Right lobe of liver (tissue), 6 donors: ENCODE measurements around the gene MBNL2. TPM values are rescaled to one million over a fixed set of nuclear protein-coding genes. Genes with fewer than 3 reads are reported as not detected.

Source experiments
- ATAC-seq, 4 donors: fragments of 200-7000 bp; cut with Tn5 transposase; one replicate each; pipeline ENCODE4 v1.9.1; 2020; ENCODE audit warnings: mild to moderate bottlenecking in 4 of 4, moderate library complexity in 4 of 4
- DNase-seq, 3 donors: peaks; one replicate each; pipeline ENCODE4 v3.0.0-alpha.2; 2020
- H3K27ac ChIP-seq, 3 donors: fragments of 200-600 bp; one replicate each; pipeline ENCODE4 v1.8.0; 2022
- H3K27me3 ChIP-seq, 2 donors: fragments of 200-600 bp; one replicate each; pipeline ENCODE4 v1.8.0; 2022
- H3K36me3 ChIP-seq, 4 donors: fragments of 200-600 bp; sonication (generic) in 1 of 4; one replicate each; pipeline versions ENCODE4 v1.5.1 to v1.8.0; 2017 to 2022; ENCODE audit warnings: control low read depth in 1 of 4
- H3K4me1 ChIP-seq, 4 donors: fragments of 200-600 bp; sonication (generic) in 1 of 4; one replicate each; pipeline versions ENCODE4 v1.5.1 to v1.8.0; 2017 to 2022; ENCODE audit warnings: control low read depth in 1 of 4
- H3K4me3 ChIP-seq, 3 donors: fragments of 200-600 bp; one replicate each; pipeline ENCODE4 v1.8.0; 2022
- H3K9me3 ChIP-seq, 4 donors: fragments of 200-600 bp; sonication (generic) in 1 of 4; one replicate each; pipeline versions ENCODE4 v1.5.1 to v1.8.0; 2017 to 2022; ENCODE audit warnings: control low read depth in 1 of 4
- CTCF ChIP-seq, 4 donors: fragments of 200-600 bp in 3 of 4; fragments of 450-650 bp in 1 of 4; IDR thresholded peaks; one replicate each; pipeline versions ENCODE4 v1.5.1 to v1.8.0; 2016 to 2022; ENCODE audit warnings: antibody characterized with exemption in 4 of 4, mild to moderate bottlenecking in 2 of 4
- POLR2A ChIP-seq: fragments of 450-650 bp; IDR thresholded peaks from one replicate; pipeline ENCODE4 v1.6.1; 2017; ENCODE audit warnings: antibody characterized with exemption, mild to moderate bottlenecking
- WGBS: methylation state at CpG from one replicate; pipeline ENCODE4 v1.1.6; 2018; ENCODE audit warnings: low coverage, low lambda C conversion rate; ENCODE audit not compliant: insufficient coverage; ENCODE audit errors: missing lambda C conversion rate; 5-methylcytosine and 5-hydroxymethylcytosine counted together
- intact Hi-C, 2 donors: fragments of 100-400 bp; cut with DNase I; formaldehyde crosslinking; loops; one replicate each; pipeline versions ENCODE4 v1.11.2 to v1.14.1; 2022
- total RNA-seq, 6 experiments: library from RNA; depleted of rRNA in 2 of 6; stranded (reverse); fragments of >200 nt in 2 of 6; fragmentation: NEBNext Ultra II Directional in 3 of 6; extraction: Animal tissue kit (Norgen Biotek cat#: 25700) in 3 of 6; gene quantifications; one replicate each; pipeline versions ENCODE4 v1.1.0 to v1.2.4, GENCODE V29; 2016 to 2023
- donor health status: DM: no; HTN: yes; CAD: no.
- donor health status: DM: no; HTN: no; CAD: no.
- donor health status: DM: no; HTN: no; CAD: no.
- donor health status: DM: no; HTN: yes; CAD: no.
- donor health status: DM: no; HTN: yes; CAD: no.

MBNL2 gene
- total RNA-seq, 6 experiments from 2014 or later, result 30.3 to 135 (median 81.5) TPM

DNA sequence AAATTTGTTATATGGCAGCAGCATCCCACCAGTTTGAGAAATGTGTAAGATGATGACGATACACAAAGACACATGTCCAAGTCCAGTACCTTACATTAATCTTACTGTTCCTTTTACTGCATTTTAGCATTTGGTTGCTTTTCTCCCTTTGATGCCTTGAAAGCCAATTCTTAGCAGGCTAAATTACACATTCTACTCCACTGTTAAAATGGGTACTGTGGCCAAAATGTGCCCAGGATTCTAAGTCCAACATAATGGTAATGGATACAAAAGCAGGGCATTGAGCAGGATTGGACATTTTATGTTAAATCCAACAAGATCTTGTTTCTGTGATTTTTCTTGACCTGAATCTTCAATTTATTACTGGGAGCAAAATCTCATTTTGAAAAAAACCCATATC, 159.1 kb downstream of the MBNL2 start:
- Histone ChIP-seq H3K4me1 (no peaks in the 10 kb centered on the region), H3K9me3 (no peaks in the 10 kb centered on the region), H3K27ac (no peak overlapping the region), H3K4me3 (no peak overlapping the region), H3K27me3 (no peaks in the 10 kb centered on the region), H3K36me3 (peaks cover 0 to 17% (median 2%) of the 10 kb centered on the region in 4 donors)
- ATAC-seq (no peak), DNase-seq (no peak)
- intact Hi-C loops, result no loop called here
- WGBS, result 88% methylated on average over 1 of the region's 1 CpG
- TF ChIP-seq POLR2A (no peak), CTCF (IDR thresholded peaks at IDR 0.05) (no peak)

- ATAC-seq, result no peak
- Histone ChIP-seq H3K4me1 (no peaks in the 10 kb centered on the region), H3K27ac (no peak overlapping the region), H3K4me3 (no peak overlapping the region), H3K36me3 (peaks cover 0 to 26% (median 3%) of the 10 kb centered on the region in 4 donors), H3K27me3 (no peaks in the 10 kb centered on the region), H3K9me3 (no peaks in the 10 kb centered on the region)
- no peak for DNase-seq
- TF ChIP-seq POLR2A (no peak), CTCF (IDR thresholded peaks at IDR 0.05) (no peak)
- intact Hi-C loops, result no loop called here
- WGBS, result 84% methylated on average over 5 of the region's 5 CpGs
Measured at GRCh38 chr13:97382276-97382675, 160.1 kb downstream of the MBNL2 start.

GRCh38 chr13:97384371-97384770, 162.2 kb downstream of the MBNL2 start:
- 78% methylated on average over 2 of the region's 2 CpGs for WGBS
- ATAC-seq (peak in 2 of 4 donors; percentile 11 to 32), DNase-seq (no peak)
- intact Hi-C loops, result no loop called here
- Histone ChIP-seq H3K9me3 (no peaks in the 10 kb centered on the region), H3K27ac (no peak overlapping the region), H3K4me1 (no peaks in the 10 kb centered on the region), H3K4me3 (no peak overlapping the region), H3K36me3 (peaks cover 0 to 16% (median 4%) of the 10 kb centered on the region in 4 donors), H3K27me3 (no peaks in the 10 kb centered on the region)
- no peak for TF ChIP-seq POLR2A
- TF ChIP-seq CTCF (IDR thresholded peaks at IDR 0.05), result no peak

DNA sequence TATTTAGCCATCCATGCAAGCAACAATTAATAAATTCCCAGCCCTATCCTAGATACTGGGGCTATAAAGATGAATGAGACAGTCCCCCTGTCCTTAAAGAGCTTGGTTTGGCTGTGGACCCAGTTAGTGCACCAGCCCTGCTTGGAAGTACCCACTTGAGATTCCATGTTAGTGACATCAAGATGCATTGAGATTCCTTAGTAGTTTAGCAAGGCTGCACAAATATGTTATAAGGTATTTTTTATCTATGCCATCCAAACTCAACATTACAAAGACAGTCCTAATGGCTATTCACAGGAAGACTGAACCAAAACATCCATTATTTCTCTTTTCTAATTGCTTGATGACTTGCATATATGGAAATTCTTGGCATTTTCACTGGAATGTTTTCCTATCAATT, 163.0 kb downstream of the MBNL2 start:
- Histone ChIP-seq H3K4me1 (no peaks in the 10 kb centered on the region), H3K36me3 (peaks cover 0 to 16% (median 4%) of the 10 kb centered on the region in 4 donors), H3K4me3 (no peak overlapping the region), H3K9me3 (no peaks in the 10 kb centered on the region), H3K27me3 (no peaks in the 10 kb centered on the region), H3K27ac (no peak overlapping the region)
- ATAC-seq (no peak), DNase-seq (no peak)
- intact Hi-C loops, result no loop called here
- TF ChIP-seq POLR2A, result no peak
- no peak for TF ChIP-seq CTCF (IDR thresholded peaks at IDR 0.05)

DNA sequence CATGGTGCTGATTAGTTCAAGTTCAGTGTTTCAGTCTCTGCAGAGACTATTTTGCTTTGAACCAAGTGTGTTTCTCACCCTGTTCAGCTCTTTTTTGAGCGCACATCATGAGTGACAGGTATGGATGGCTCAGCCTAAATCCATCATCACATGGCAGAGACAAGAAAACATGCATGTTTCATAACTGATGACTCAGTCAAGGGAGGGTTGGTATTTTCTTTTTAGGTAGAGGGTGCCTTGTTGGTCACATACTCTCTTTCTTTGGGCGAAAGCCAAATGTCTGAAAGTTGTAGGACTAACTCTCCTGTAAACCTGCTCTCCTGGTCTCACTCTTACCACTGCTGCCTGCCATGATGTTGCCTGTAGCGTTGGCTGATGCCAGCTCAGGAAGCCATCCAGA, 163.7 kb downstream of the MBNL2 start:
- Histone ChIP-seq H3K4me3 (no peak overlapping the region), H3K27me3 (no peaks in the 10 kb centered on the region), H3K4me1 (no peaks in the 10 kb centered on the region), H3K36me3 (peaks cover 0 to 16% (median 4%) of the 10 kb centered on the region in 4 donors), H3K27ac (no peak overlapping the region), H3K9me3 (no peaks in the 10 kb centered on the region)
- WGBS, result 86% methylated on average over 3 of the region's 3 CpGs
- intact Hi-C loops, result no loop called here
- ATAC-seq, result peak in 1 of 4 donors; percentile 8
- TF ChIP-seq POLR2A (no peak), CTCF (IDR thresholded peaks at IDR 0.05) (no peak)
- DNase-seq, result no peak
